NCI-H2227 treated with DMSO at 0.1 percent for 48 hours (cell line): ENCODE measurements around the gene NDUFAF8.

Experiments
- DNase-seq: peaks from one replicate; lab custom pipeline; 2025; lab: John Stamatoyannopoulos, UW

The NDUFAF8 gene

GRCh38 chr17:81238815-81239713 is at the start of gene NDUFAF8, which contains the start of gene TEPSIN:
TSS of gene NDUFAF8 (plus strand) at chr17:81239318. CDS start at chr17:81239364, 46 bp downstream.
TSS of gene TEPSIN (minus strand) at chr17:81239055. CDS start at chr17:81239033, 22 bp downstream.
- DNase-seq = peak; percentile 98

GRCh38 chr17:81189670-81190530 is 49.2 kb upstream of the NDUFAF8 start:
- DNase-seq = no peak

- no peak for DNase-seq
Observed at GRCh38 chr17:81190591-81190990, 48.5 kb upstream of the NDUFAF8 start.

GRCh38 chr17:81191116-81191515 is 48.0 kb upstream of the NDUFAF8 start:
- DNase-seq = no peak

GRCh38 chr17:81191646-81192045 is 47.5 kb upstream of the NDUFAF8 start:
- DNase-seq = no peak

- no peak for DNase-seq
Observed at GRCh38 chr17:81192386-81193050, 46.6 kb upstream of the NDUFAF8 start.

- no peak for DNase-seq
Observed at GRCh38 chr17:81193051-81193410, 46.1 kb upstream of the NDUFAF8 start.

- no peak for DNase-seq
Observed at GRCh38 chr17:81193470-81194224, 45.5 kb upstream of the NDUFAF8 start.

- DNase-seq = no peak
Observed at GRCh38 chr17:81194225-81194760, 44.8 kb upstream of the NDUFAF8 start.

- no peak for DNase-seq
Observed at GRCh38 chr17:81194941-81195901, 43.9 kb upstream of the NDUFAF8 start.

GRCh38 chr17:81195941-81196495 is 43.1 kb upstream of the NDUFAF8 start:
- no peak for DNase-seq

- no peak for DNase-seq
Observed at GRCh38 chr17:81196505-81197408, 42.4 kb upstream of the NDUFAF8 start.

GRCh38 chr17:81197409-81197795 is 41.7 kb upstream of the NDUFAF8 start:
- no peak for DNase-seq

GRCh38 chr17:81197831-81198490 is 41.2 kb upstream of the NDUFAF8 start:
- DNase-seq = no peak

GRCh38 chr17:81198826-81199481 is 40.2 kb upstream of the NDUFAF8 start:
- no peak for DNase-seq

- no peak for DNase-seq
Observed at GRCh38 chr17:81199482-81199830, 39.7 kb upstream of the NDUFAF8 start.

GRCh38 chr17:81200201-81200600 is 38.9 kb upstream of the NDUFAF8 start:
- DNase-seq = no peak
